ENCODE data around the gene MED4.

The MED4 gene

DNA sequence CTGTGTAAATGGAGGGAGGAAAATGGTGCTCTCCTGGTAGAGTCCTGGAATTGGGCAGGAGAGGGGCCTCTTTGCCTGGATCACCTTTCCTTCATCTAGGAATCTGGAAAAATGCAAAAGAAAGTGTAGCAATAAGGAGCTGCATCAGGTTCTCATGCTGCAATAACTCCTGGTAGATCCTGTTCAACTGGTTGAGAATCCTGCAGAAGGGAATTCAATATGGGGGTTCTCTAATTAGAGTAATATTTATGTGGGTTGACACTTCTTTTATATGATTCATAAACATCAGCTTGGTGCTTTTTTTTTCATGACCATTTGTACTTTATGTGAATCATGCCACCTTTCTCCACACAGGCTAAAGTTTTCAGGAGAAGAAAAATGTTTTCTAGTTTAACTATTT, 66.8 kb downstream of the MED4 start:
- no peak for FAIRE-seq

Measured in islet of Langerhans (tissue), 1 donor.